SK-N-SH (cell line): ENCODE results near the gene TLE6. TPM values are rescaled to one million over a fixed set of nuclear protein-coding genes. Genes with fewer than 3 reads are reported as not detected.

Source experiments
- CTCF ChIA-PET: fragments of 300-600, 350-600 bp; formaldehyde crosslinking; extraction: SDS; loops from one replicate; lab custom pipeline; 2021; lab: Yijun Ruan, JAX
- POLR2A ChIA-PET: fragments of 350-600 bp; sonication (Branson Sonifier 250); formaldehyde crosslinking; extraction: SDS; loops from one replicate; lab custom pipeline; 2020; ENCODE audit warnings: antibody characterized with exemption, inconsistent platforms; lab: Yijun Ruan, JAX
- DNase-seq: peaks from one replicate; pipeline ENCODE4 v3.0.0; 2012
- H2AFZ ChIP-seq: fragments of 200-600 bp; sonication (generic); 2 replicates; pipeline ENCODE4 v1.8.1; 2016; ENCODE audit warnings: antibody characterized with exemption, mild to moderate bottlenecking, low read depth
- H3F3A ChIP-seq: fragments of 200-600 bp; sonication (generic); replicated peaks from 2 replicates; pipeline ENCODE3; 2016; ENCODE audit warnings: antibody characterized with exemption, mild to moderate bottlenecking; ENCODE audit not compliant: insufficient read depth
- H3K27ac ChIP-seq, 2 experiments: fragments of 200-500 bp in 1 of 2; fragments of 200-600 bp in 1 of 2; sonication (Bioruptor generic) in 1 of 2; sonication (generic), shearing (Covaris generic) in 1 of 2; 2 replicates each; pipeline versions ENCODE4 v1.5.1 to v1.6.1; 2014 to 2016; ENCODE audit warnings: low read depth in 2 of 2, inconsistent platforms in 1 of 2, low read length in 1 of 2, mild to moderate bottlenecking in 1 of 2, mixed read lengths in 1 of 2
- H3K27me3 ChIP-seq: fragments of 200-600 bp; sonication (generic), shearing (Covaris generic); 2 replicates; pipeline ENCODE4 v1.6.1; 2016; ENCODE audit warnings: mixed run types; ENCODE audit not compliant: insufficient read depth
- H3K36me3 ChIP-seq, 2 experiments: fragments of 200-500 bp in 1 of 2; fragments of 200-600 bp in 1 of 2; sonication (Bioruptor generic) in 1 of 2; sonication (generic) in 1 of 2; replicated peaks in 1 of 2; 2 replicates each; pipeline versions ENCODE3 to v1.5.1; 2014 to 2016; ENCODE audit warnings: low read length in 1 of 2, mild to moderate bottlenecking in 1 of 2; ENCODE audit not compliant: insufficient read depth in 2 of 2, control insufficient read depth in 1 of 2
- H3K4me1 ChIP-seq, 2 experiments: fragments of 200-500 bp in 1 of 2; fragments of 200-600 bp in 1 of 2; sonication (Bioruptor generic) in 1 of 2; sonication (generic), shearing (Covaris generic) in 1 of 2; 2 replicates each; pipeline versions ENCODE4 v1.5.1 to v1.6.1; 2014 to 2016; ENCODE audit warnings: low read depth in 1 of 2, low read length in 1 of 2, mixed run types in 1 of 2; ENCODE audit not compliant: insufficient read depth in 2 of 2, control insufficient read depth in 1 of 2
- H3K4me2 ChIP-seq: fragments of 200-600 bp; sonication (generic), shearing (Covaris generic); 2 replicates; pipeline ENCODE4 v1.6.1; 2017; ENCODE audit warnings: mixed run types
- H3K4me3 ChIP-seq, 2 experiments: fragments of 200-500 bp in 1 of 2; fragments of 200-600 bp in 1 of 2; sonication (Bioruptor generic) in 1 of 2; sonication (generic), shearing (Covaris generic) in 1 of 2; 2 replicates each; pipeline versions ENCODE4 v1.5.1 to v1.8.1; 2014 to 2016; ENCODE audit warnings: low read depth in 2 of 2, inconsistent platforms in 1 of 2, low read length in 1 of 2, mild to moderate bottlenecking in 1 of 2, mixed read lengths in 1 of 2, moderate library complexity in 1 of 2
- H3K79me2 ChIP-seq: fragments of 200-600 bp; sonication (generic); 2 replicates; pipeline ENCODE4 v1.8.1; 2017; ENCODE audit warnings: mild to moderate bottlenecking; ENCODE audit not compliant: insufficient read depth
- H3K9ac ChIP-seq: fragments of 200-600 bp; sonication (generic); 2 replicates; pipeline ENCODE4 v1.6.1; 2017; ENCODE audit warnings: mixed run types
- H3K9me2 ChIP-seq: fragments of 200-600 bp; sonication (generic); 2 replicates; pipeline ENCODE4 v1.6.1; 2017; ENCODE audit warnings: mixed run types
- H3K9me3 ChIP-seq: fragments of 200-600 bp; sonication (generic); 2 replicates; pipeline ENCODE4 v1.6.1; 2017; ENCODE audit warnings: mixed run types, mild to moderate bottlenecking, moderate library complexity
- H4K20me1 ChIP-seq: fragments of 200-600 bp; sonication (generic); 2 replicates; pipeline ENCODE4 v1.6.1; 2017; ENCODE audit warnings: mild to moderate bottlenecking, mixed run types; ENCODE audit not compliant: insufficient read depth
- CHD2 ChIP-seq: fragments of 150-350 bp; IDR thresholded peaks from 2 replicates; pipeline ENCODE4 v1.6.1; 2018; ENCODE audit warnings: low read length; ENCODE audit not compliant: partially characterized antibody
- ELF1 ChIP-seq: IDR thresholded peaks from 2 replicates; pipeline ENCODE4 v1.4.0; 2012
- EP300 ChIP-seq, 2 experiments: IDR thresholded peaks; 2 replicates each; pipeline versions ENCODE4 v1.4.0 to v1.6.1; 2012; ENCODE audit warnings: borderline replicate concordance in 1 of 2, low read depth in 1 of 2, low read length in 1 of 2
- FOXM1 ChIP-seq: IDR thresholded peaks from 2 replicates; pipeline ENCODE4 v1.4.0; 2012; ENCODE audit warnings: low read depth, mild to moderate bottlenecking
- GABPA ChIP-seq: IDR thresholded peaks from 2 replicates; pipeline ENCODE4 v1.4.0; 2012; ENCODE audit warnings: low read depth, mild to moderate bottlenecking
- JUND ChIP-seq: IDR thresholded peaks from 2 replicates; pipeline ENCODE4 v1.4.0; 2012
- MEF2A ChIP-seq: IDR thresholded peaks from 2 replicates; pipeline ENCODE4 v1.4.0; 2012; ENCODE audit warnings: low read depth, borderline replicate concordance
- MXI1 ChIP-seq: IDR thresholded peaks from 2 replicates; pipeline ENCODE4 v1.6.1; 2012; ENCODE audit warnings: mild to moderate bottlenecking, low read depth, low read length, improper control_type of control experiment
- NFIC ChIP-seq: IDR thresholded peaks from 2 replicates; pipeline ENCODE4 v1.4.0; 2012; ENCODE audit warnings: borderline replicate concordance
- NRF1 ChIP-seq: IDR thresholded peaks from 2 replicates; pipeline ENCODE4 v1.6.1; 2012; ENCODE audit warnings: low read depth, mild to moderate bottlenecking, low read length
- POLR2AphosphoS5 ChIP-seq: IDR thresholded peaks from 2 replicates; pipeline ENCODE4 v1.6.1; 2012; ENCODE audit warnings: low read depth, low read length
- RCOR1 ChIP-seq: fragments of 150-350 bp; IDR thresholded peaks from 2 replicates; pipeline ENCODE4 v1.6.1; 2017; ENCODE audit warnings: antibody characterized with exemption, low read length
- RXRA ChIP-seq: IDR thresholded peaks from 2 replicates; pipeline ENCODE4 v1.4.0; 2012; ENCODE audit warnings: low read depth, mild to moderate bottlenecking, borderline replicate concordance
- TCF12 ChIP-seq: IDR thresholded peaks from 2 replicates; pipeline ENCODE4 v1.4.0; 2012
- YY1 ChIP-seq: IDR thresholded peaks from 2 replicates; pipeline ENCODE4 v1.4.0; 2012; ENCODE audit warnings: low read depth, mild to moderate bottlenecking
- WGBS: methylation state at CpG from one replicate; pipeline ENCODE4 v1.1.6; 2017; ENCODE audit warnings: low lambda C conversion rate; 5-methylcytosine and 5-hydroxymethylcytosine counted together
- polyA plus RNA-seq, 3 experiments: library from polyadenylated mRNA; depleted of rRNA; stranded (reverse); fragments of >200 nt; gene quantifications; 2 replicates each; pipeline ENCODE4 v1.2.3, GENCODE V29; 2012
- TF ChIP-seq, protein P1 (sequence below): fragments of 150-350 bp; IDR thresholded peaks from 2 replicates; pipeline ENCODE4 v1.6.1; 2017; ENCODE audit warnings: antibody characterized with exemption, low read length, low read depth, borderline replicate concordance
- TF ChIP-seq, protein P2 (sequence below): IDR thresholded peaks from 2 replicates; pipeline ENCODE4 v1.6.1; 2012; ENCODE audit warnings: mild to moderate bottlenecking, low read depth, low read length, moderate library complexity
- TF ChIP-seq, protein P3 (sequence below): IDR thresholded peaks from 2 replicates; pipeline ENCODE4; 2012

Gene TLE6
- polyA plus RNA-seq, 1 of the 3 experiments (the other 2 are of a cell fraction), result 3.3 TPM

DNA sequence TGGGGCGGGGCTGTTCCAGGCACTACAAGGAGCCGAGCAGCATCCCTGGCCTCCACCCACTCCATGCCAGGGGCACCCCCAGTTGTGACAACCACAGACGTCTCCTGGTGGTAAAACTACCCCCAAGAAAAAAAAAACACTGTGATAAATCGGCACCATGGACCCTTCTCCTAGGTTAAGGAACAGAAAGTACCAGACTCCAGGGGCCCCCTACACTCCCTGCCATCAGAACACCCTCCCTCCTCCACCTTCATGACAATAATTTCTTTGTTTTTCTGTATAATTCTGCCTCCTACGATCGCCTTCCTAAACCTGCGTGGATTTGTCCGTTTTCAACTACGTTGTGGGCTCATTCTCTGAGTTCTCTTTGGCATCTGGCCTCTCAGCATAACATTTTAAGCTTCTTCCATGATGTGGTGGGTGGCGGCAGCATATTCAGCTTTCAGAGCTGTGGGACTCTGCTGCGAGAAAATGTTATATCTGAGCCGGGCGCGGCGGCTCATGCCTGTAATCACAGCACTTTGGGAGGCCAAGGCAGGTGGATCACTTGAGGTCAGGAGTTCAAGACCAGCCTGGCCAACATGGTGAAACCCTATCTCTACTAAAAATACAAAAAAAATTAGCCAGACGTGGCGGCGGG is 43.1 kb downstream of the TLE6 start:
- Histone ChIP-seq H3K4me2 (no peak overlapping the region), H3K9ac (no peak overlapping the region), H3K36me3 (no peaks in the 10 kb centered on the region), H3K9me2 (no peaks in the 10 kb centered on the region), H3K4me1 (peaks cover 0 to 5% of the 10 kb centered on the region in 2 experiments; a peak in 1 of 4 replicates), H3K4me3 (no peak overlapping the region), H3F3A (peaks cover 6% of the 10 kb centered on the region), H3K27ac (no peak overlapping the region), H4K20me1 (no peaks in the 10 kb centered on the region), H3K27me3 (peaks cover 47% of the 10 kb centered on the region), H3K79me2 (no peaks in the 10 kb centered on the region), H3K9me3 (no peaks in the 10 kb centered on the region), H2AFZ (no peak overlapping the region)
- CTCF ChIA-PET, result interaction anchor here (1.2 kb wide), 2 partner anchors 55 to 58 kb away, joined by 3 read pairs; no protein-coding TSS in a partner anchor
- POLR2A ChIA-PET, result no interaction called here
- no peak for DNase-seq
- 17% methylated on average over 18 of the region's 18 CpGs for WGBS
- TF ChIP-seq GABPA (no peak), CHD2 (no peak), ELF1 (no peak), RXRA (no peak), POLR2AphosphoS5 (no peak)

DNA sequence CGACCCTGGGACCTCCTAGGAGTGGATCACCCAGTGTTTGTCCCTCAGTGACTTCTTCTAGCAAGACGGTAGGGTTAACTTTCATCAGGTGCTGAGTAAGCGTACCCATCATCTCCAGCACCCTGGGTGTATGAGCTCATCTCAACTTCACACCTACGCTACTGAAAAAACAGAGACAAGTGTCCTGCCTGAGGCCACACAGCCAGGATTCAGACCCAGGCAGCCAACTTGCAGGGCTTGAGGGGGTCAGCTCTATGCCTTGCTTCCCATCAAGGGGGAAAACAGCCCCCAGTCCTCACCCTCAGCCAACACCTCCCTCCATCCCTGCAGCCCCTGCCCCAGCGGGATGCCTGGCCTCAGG is 47.1 kb downstream of the TLE6 start:
- Histone ChIP-seq H3K4me1 (peaks cover 0 to 5% of the 10 kb centered on the region in 2 experiments; a peak in 1 of 4 replicates), H3K9ac (no peak overlapping the region), H3K9me2 (no peaks in the 10 kb centered on the region), H3K4me3 (no peak overlapping the region), H3K27ac (no peak overlapping the region), H3K9me3 (no peaks in the 10 kb centered on the region), H3F3A (peaks cover 6% of the 10 kb centered on the region), H3K27me3 (peaks cover 78% of the 10 kb centered on the region), H3K4me2 (no peak overlapping the region), H3K79me2 (no peaks in the 10 kb centered on the region), H3K36me3 (no peaks in the 10 kb centered on the region), H4K20me1 (no peaks in the 10 kb centered on the region), H2AFZ (no peak overlapping the region)
- WGBS, result 14% methylated on average over 5 of the region's 5 CpGs
- POLR2A ChIA-PET, result interaction anchor here (0.8 to 1.2 kb wide), 2 partner anchors 11 to 42 kb away, joined by 3 read pairs; no protein-coding TSS in a partner anchor
- CTCF ChIA-PET, result interaction anchor here (1.0 to 1.9 kb wide), 4 partner anchors 20 to 63 kb away, joined by 3 to 5 read pairs (median 4); no protein-coding TSS in a partner anchor
- DNase-seq, result no peak
- no peak for TF ChIP-seq NRF1
- TF ChIP-seq MEF2A, result no peak
- TF ChIP-seq, protein P1, sequence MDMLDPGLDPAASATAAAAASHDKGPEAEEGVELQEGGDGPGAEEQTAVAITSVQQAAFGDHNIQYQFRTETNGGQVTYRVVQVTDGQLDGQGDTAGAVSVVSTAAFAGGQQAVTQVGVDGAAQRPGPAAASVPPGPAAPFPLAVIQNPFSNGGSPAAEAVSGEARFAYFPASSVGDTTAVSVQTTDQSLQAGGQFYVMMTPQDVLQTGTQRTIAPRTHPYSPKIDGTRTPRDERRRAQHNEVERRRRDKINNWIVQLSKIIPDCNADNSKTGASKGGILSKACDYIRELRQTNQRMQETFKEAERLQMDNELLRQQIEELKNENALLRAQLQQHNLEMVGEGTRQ, result no peak
- TF ChIP-seq RCOR1, result no peak
- TF ChIP-seq TCF12, result no peak
- TF ChIP-seq YY1, result no peak
- TF ChIP-seq EP300 (IDR thresholded peaks at IDR 0.05; ENCODE audit: borderline replicate concordance in 1 of 2, low read depth in 1 of 2, low read length in 1 of 2), result no peak
- TF ChIP-seq, protein P2, sequence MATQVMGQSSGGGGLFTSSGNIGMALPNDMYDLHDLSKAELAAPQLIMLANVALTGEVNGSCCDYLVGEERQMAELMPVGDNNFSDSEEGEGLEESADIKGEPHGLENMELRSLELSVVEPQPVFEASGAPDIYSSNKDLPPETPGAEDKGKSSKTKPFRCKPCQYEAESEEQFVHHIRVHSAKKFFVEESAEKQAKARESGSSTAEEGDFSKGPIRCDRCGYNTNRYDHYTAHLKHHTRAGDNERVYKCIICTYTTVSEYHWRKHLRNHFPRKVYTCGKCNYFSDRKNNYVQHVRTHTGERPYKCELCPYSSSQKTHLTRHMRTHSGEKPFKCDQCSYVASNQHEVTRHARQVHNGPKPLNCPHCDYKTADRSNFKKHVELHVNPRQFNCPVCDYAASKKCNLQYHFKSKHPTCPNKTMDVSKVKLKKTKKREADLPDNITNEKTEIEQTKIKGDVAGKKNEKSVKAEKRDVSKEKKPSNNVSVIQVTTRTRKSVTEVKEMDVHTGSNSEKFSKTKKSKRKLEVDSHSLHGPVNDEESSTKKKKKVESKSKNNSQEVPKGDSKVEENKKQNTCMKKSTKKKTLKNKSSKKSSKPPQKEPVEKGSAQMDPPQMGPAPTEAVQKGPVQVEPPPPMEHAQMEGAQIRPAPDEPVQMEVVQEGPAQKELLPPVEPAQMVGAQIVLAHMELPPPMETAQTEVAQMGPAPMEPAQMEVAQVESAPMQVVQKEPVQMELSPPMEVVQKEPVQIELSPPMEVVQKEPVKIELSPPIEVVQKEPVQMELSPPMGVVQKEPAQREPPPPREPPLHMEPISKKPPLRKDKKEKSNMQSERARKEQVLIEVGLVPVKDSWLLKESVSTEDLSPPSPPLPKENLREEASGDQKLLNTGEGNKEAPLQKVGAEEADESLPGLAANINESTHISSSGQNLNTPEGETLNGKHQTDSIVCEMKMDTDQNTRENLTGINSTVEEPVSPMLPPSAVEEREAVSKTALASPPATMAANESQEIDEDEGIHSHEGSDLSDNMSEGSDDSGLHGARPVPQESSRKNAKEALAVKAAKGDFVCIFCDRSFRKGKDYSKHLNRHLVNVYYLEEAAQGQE, result no peak
- no peak for TF ChIP-seq FOXM1
- no peak for TF ChIP-seq MXI1
- no peak for TF ChIP-seq NFIC
- TF ChIP-seq ELF1, result no peak
- TF ChIP-seq, protein P3, sequence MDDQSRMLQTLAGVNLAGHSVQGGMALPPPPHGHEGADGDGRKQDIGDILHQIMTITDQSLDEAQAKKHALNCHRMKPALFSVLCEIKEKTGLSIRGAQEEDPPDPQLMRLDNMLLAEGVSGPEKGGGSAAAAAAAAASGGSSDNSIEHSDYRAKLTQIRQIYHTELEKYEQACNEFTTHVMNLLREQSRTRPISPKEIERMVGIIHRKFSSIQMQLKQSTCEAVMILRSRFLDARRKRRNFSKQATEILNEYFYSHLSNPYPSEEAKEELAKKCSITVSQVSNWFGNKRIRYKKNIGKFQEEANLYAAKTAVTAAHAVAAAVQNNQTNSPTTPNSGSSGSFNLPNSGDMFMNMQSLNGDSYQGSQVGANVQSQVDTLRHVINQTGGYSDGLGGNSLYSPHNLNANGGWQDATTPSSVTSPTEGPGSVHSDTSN, result no peak
- TF ChIP-seq JUND, result no peak
